Inferior parietal cortex (tissue), 1 donor: ENCODE measurements around the gene REXO4.
"Not testable (repeated sequence)": the region's sequence is repeated elsewhere in the genome, so short reads cannot be mapped to it uniquely, and the experiment has no call there.

Experiments
- DNase-seq: peaks from one replicate; pipeline ENCODE4 v3.0.0-alpha.2; 2016; ENCODE audit errors: extremely low spot score

Gene REXO4

GRCh38 chr9:133421615-133422542 lies 4.1 kb upstream of the REXO4 start, which contains the start of gene ADAMTS13:
TSS of gene ADAMTS13 (plus strand) at chr9:133422367. CDS start at chr9:133422444, 77 bp downstream.
- peak; percentile 9 for DNase-seq

GRCh38 chr9:133420392-133420827 lies 2.6 kb upstream of the REXO4 start:
- no peak for DNase-seq

GRCh38 chr9:133419005-133419404 lies 1.2 kb upstream of the REXO4 start:
- no peak for DNase-seq

GRCh38 chr9:133415170-133415569 lies 2.6 kb downstream of the REXO4 start:
- no peak for DNase-seq

GRCh38 chr9:133408042-133408441 lies 9.8 kb downstream of the REXO4 start:
- DNase-seq = no peak

GRCh38 chr9:133406480-133407307 lies 11.1 kb downstream of the REXO4 start:
- peak; percentile 72 for DNase-seq

- DNase-seq = no peak
Measured at GRCh38 chr9:133405508-133406438, 12.0 kb downstream of the REXO4 start.

GRCh38 chr9:133404454-133405002 lies 13.3 kb downstream of the REXO4 start:
- DNase-seq = no peak

- DNase-seq = no peak
Measured at GRCh38 chr9:133403766-133404453, 13.9 kb downstream of the REXO4 start.

- no peak for DNase-seq
Measured at GRCh38 chr9:133402689-133403088, 15.1 kb downstream of the REXO4 start.

GRCh38 chr9:133401588-133401987 lies 16.2 kb downstream of the REXO4 start:
- no peak for DNase-seq

GRCh38 chr9:133400292-133400691 lies 17.5 kb downstream of the REXO4 start:
- no peak for DNase-seq

- DNase-seq = no peak
Measured at GRCh38 chr9:133397895-133398294, 19.9 kb downstream of the REXO4 start.

- DNase-seq = no peak
Measured at GRCh38 chr9:133397370-133397769, 20.4 kb downstream of the REXO4 start.

GRCh38 chr9:133396952-133397351 lies 20.9 kb downstream of the REXO4 start:
- DNase-seq = no peak

GRCh38 chr9:133394687-133395271 lies 23.0 kb downstream of the REXO4 start:
- no peak for DNase-seq

GRCh38 chr9:133393399-133393798 lies 24.4 kb downstream of the REXO4 start:
- DNase-seq = no peak

- not testable (repeated sequence) for DNase-seq
Measured at GRCh38 chr9:133392308-133392707, 25.5 kb downstream of the REXO4 start.

GRCh38 chr9:133391449-133391848 lies 26.4 kb downstream of the REXO4 start:
- not testable (repeated sequence) for DNase-seq

- DNase-seq = no peak
Measured at GRCh38 chr9:133390713-133391112, 27.1 kb downstream of the REXO4 start.
